ENCODE measurements around the gene KRT76. TPM values are rescaled to one million over a fixed set of nuclear protein-coding genes. Genes with fewer than 3 reads are reported as not detected.

Gene KRT76
- total RNA-seq, 1 experiment from 2014 or later = not detected

DNA sequence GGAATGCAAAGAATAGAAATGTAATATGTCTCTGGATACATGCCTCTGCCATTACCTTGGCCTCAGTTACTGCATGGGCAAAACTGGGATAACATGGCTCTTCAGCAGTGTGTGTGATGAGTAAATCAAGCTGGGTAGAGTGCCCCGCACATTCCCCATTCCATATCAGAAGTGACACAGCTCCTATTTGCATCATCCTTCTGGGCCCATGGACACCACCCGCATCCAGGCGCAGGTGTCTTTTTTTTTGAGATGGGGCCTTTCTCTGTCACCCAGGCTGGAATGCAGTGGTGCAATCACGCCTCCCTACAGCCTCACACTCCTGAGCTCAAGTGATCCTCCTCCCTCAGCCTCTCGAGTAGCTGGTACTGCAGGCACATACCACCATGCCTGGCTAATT lies 31.6 kb downstream of the KRT76 start:
- in situ Hi-C loops (cut with HindIII; ENCODE audit: low sequenced_read_pairs) = no loop called here

GRCh38 chr12:52744493-52745156 lies 32.5 kb downstream of the KRT76 start:
- DNase-seq (ENCODE audit: low spot score) = no peak
- in situ Hi-C loops (cut with HindIII; ENCODE audit: low sequenced_read_pairs) = no loop called here

More for the DNA sequence above, 31.6 kb downstream of the KRT76 start:
- DNase-seq (ENCODE audit: low spot score) = no peak

DNA sequence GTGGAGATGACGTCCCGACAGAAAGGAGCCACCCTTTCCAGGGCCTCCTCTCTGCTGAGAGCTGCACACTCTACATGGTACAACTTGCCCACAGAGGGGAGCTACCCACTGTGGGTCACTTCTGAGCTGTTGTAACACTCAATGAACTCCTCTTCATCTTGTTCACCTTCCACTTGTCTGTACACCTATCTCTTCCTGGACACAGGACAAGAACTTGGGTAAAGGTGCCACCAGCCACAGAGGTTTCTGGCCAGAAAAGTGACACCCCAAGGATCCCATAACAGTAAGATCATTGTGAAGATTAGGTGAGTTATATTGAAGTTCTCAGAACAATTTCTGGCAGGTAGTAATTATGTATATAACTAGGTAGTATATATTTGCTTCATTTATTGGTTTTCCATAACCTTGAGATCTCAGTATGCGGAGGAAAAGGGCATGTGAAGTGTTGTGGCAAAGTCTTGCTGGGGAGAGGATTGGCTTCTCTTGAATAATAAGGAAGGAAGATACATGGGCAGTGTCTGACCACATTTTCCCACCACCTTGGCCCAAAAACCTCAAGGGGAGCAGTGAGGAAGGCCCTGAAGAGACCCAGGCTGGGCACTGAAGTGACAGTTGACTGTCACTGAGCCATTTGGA lies 34.2 kb downstream of the KRT76 start:
- no peak for DNase-seq (ENCODE audit: low spot score)
- in situ Hi-C loops (cut with HindIII; ENCODE audit: low sequenced_read_pairs) = no loop called here

DNA sequence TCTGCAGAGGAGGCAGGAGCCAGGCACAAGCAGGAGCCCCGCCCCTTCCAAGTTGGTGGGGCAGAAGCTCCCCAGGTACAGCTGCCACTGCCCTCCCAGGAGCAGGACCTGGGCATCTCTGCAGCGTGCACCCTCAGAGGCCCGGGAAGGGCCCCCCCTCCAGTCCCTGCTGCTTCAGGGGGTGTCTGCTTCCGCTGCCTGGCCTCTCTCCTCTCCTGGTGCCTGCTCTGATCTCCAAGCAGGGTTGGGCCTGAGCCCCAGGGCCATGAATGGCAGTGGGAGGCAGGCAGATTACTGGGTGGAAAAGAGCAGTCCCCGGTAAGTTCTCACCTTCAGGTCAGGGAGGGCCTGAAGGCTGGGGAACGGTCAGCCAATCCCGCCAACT lies 35.0 kb downstream of the KRT76 start:
- in situ Hi-C loops (cut with HindIII; ENCODE audit: low sequenced_read_pairs) = no loop called here

GRCh38 chr12:52741375-52742195 lies 35.6 kb downstream of the KRT76 start:
- peak; percentile 1 for DNase-seq (ENCODE audit: low spot score)
- in situ Hi-C loops (cut with HindIII; ENCODE audit: low sequenced_read_pairs) = no loop called here

More for the DNA sequence above, 35.0 kb downstream of the KRT76 start:
- no peak for DNase-seq (ENCODE audit: low spot score)

DNA sequence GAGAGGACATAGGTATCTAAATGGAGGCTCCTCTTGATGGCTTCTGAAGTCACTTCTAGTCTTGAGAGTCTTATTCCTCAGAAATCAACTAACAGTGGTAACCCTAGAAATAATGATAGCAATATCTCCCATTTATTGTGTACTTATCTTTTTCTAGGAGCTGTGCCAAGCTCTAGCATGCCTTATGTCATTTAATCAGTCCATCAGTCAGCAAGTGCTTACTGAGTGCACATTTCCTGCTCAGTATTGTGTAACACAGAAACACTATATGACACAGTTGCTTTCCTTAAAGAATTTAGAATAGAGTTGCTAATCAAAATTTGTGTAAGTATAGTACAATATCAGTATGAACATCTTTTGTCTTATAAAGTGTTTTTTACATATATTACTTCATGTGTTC lies 36.6 kb downstream of the KRT76 start:
- in situ Hi-C loops (cut with HindIII; ENCODE audit: low sequenced_read_pairs) = no loop called here

DNA sequence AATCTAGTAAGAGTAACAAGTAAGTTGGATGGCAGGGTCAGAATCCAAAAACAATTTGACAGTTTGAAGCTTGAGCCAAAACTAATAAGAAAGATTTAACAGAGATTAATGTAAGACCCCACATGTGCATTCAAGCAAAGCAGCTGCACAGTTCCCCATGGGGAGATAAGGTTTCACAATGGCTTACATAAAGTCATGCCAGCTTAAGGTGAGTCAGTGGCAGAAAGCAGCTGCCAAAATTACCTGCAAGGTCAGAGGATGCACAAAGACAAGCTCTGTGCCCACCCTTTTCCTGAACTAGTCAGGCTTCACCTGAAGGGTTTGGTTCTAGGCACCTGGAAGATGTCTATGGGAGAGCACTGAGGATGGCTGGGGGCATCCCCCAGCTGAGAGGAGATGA lies 37.2 kb downstream of the KRT76 start:
- no peak for DNase-seq (ENCODE audit: low spot score)
- in situ Hi-C loops (cut with HindIII; ENCODE audit: low sequenced_read_pairs) = no loop called here

More for the DNA sequence above, 36.6 kb downstream of the KRT76 start:
- DNase-seq (ENCODE audit: low spot score) = no peak

DNA sequence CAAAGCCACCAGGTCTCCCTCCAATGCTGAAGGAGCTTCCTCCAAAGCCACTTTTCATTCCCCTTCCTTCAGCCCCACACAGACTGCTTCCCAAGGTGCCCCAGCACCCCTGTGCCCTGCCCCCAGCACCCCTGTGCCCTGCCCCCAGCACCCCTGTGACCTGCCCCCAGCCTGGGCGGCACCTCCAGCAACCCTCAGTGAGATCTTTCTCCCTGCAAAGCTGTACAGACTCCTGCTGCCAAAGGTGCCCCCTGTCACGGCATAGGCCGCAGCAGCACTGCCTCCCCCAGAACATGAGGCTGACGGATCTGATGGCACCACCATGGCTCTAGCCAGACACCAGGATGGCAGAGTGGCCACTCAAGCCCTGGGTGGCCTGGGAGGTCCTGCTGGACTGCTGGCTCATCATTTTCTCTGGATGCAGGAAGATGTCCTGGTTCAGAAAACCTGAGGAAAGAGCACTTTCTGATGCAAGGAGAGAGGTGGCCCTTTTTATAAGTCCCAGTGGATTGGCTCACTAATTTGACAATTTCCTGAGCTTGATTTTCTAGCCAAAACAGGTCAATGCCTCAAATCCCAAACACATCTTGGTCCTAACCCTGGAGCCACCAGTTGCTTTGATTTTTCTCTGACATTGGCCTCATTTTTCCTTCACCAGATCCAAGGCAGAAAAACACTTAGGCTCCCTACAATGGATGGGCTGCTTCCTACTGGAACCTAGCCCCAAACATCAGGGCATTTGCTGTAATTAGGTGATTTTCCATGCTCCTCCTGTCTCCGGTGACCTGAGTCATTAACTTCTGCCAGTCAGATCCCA lies 41.1 kb downstream of the KRT76 start:
- in situ Hi-C loops (cut with HindIII; ENCODE audit: low sequenced_read_pairs) = no loop called here
- no peak for DNase-seq (ENCODE audit: low spot score)

- in situ Hi-C loops (cut with HindIII; ENCODE audit: low sequenced_read_pairs) = no loop called here
- no peak for DNase-seq (ENCODE audit: low spot score)
Measured at GRCh38 chr12:52735106-52735505, 42.0 kb downstream of the KRT76 start.

- in situ Hi-C loops (cut with HindIII; ENCODE audit: low sequenced_read_pairs) = no loop called here
- no peak for DNase-seq (ENCODE audit: low spot score)
Measured at GRCh38 chr12:52730793-52731192, 46.4 kb downstream of the KRT76 start.

DNA sequence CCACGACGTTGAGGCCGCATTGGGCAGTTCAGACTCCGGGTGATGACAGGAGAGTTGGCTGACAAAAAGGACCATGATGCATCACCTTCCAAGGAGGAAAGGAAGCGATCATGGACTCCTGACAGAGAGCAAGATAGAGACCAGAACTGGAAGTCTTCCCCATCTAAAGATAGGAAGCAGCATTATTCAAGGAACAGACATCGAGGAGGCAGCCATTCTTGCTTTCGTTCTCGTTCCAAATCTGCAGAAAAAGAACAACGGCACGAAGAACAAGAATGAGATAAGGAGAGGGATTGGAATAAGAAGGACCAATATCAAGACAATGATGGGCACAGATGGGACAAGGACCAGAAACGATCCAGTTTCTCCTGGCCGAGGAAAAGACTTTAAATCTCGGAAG lies 46.8 kb downstream of the KRT76 start:
- in situ Hi-C loops (cut with HindIII; ENCODE audit: low sequenced_read_pairs) = no loop called here
- DNase-seq (ENCODE audit: low spot score) = no peak

DNA sequence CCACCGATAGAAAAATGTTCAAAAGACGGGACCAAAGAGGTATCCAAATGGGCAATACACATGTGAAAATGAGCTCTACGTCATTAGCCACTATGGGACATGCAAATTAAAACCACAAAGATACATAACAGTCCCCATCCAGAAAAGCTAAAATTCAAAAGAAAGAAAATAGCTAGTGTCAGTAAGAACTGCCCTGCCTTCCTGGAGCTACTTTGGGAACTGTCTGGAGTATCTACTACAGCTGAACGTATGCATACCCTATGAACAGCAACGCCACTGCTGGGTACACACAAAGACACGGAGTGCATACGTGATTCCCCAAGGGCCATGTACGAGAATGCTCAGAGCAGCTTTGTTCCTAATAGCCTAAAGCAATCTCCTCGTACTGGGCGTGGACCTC lies 48.0 kb downstream of the KRT76 start:
- no peak for DNase-seq (ENCODE audit: low spot score)
- in situ Hi-C loops (cut with HindIII; ENCODE audit: low sequenced_read_pairs) = no loop called here

GRCh38 chr12:52728374-52728773 lies 48.8 kb downstream of the KRT76 start:
- no peak for DNase-seq (ENCODE audit: low spot score)
- in situ Hi-C loops (cut with HindIII; ENCODE audit: low sequenced_read_pairs) = no loop called here

GRCh38 chr12:52727037-52727436 lies 50.1 kb downstream of the KRT76 start:
- in situ Hi-C loops (cut with HindIII; ENCODE audit: low sequenced_read_pairs) = no loop called here
- no peak for DNase-seq (ENCODE audit: low spot score)

DNA sequence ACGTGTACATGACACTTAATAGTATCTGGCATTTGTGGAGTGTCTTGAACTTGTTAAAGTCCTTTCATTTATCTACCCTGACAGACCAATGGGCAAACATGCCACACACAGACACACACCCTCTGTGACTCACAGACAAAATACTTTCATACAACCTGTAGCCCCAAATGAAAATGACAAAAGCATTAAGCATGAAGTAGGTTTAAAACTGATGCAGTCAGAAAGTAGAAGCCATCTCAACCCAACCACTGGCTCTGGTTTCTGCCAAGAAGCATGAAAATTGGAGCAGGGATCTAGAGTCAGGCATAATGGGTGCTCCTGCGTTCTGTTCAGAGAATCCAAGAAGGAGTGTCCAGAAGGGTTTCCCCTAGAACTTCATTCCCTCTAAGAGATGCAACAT lies 50.7 kb downstream of the KRT76 start:
- in situ Hi-C loops (cut with HindIII; ENCODE audit: low sequenced_read_pairs) = no loop called here
- no peak for DNase-seq (ENCODE audit: low spot score)

DNA sequence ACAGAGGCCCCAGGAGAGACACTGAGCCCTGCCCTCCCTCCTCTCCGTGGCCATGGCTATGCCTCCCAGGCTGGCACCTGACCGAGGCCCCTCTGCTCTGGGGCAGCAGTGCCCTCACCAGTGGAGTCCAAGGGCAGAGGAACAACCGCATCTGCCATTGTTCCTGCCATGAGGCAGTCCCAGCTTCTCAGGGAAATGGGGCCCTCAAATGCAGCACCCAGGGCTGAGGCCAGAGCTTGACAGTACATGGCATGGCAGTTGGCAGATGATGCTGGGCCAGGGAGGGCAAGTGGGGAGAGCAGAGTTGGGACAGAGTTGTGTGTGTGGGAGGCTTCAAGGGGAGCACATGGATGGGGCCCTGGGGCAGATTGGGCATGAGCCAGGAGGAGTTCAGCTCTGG lies 52.8 kb downstream of the KRT76 start:
- in situ Hi-C loops (cut with HindIII; ENCODE audit: low sequenced_read_pairs) = no loop called here
- no peak for DNase-seq (ENCODE audit: low spot score)

- DNase-seq (ENCODE audit: low spot score) = no peak
- in situ Hi-C loops (cut with HindIII; ENCODE audit: low sequenced_read_pairs) = no loop called here
Measured at GRCh38 chr12:52722680-52723079, 54.5 kb downstream of the KRT76 start.

DNA sequence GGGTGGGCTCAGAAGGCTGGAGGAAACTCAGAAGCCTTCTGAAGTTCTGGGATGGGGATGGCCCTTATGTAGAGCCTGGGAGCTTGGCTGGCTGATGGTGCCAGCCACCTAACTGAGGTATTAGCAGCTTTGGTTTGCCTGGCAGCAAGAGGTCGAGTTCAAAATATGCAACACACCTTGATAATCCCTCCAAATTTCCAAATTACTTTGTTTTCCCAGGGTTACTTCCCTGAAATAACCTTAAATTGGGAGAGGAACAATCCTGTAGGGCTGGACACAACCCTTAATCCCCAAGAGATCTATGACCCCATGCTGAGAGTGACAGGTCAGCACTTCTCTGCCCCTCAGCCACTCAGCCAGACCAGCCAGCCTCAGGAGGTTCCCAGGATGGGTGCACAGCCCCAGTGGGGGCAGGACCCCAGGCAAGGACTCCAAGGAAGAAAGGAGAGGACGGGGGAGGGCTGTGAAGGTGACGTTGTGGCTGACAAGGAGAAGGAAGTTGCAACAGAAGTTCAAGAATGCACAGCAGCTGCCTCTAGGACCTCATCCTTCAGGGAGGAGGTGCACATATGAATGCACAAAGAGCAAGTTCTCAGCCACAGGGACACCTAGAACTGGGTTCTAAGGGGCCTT lies 55.2 kb downstream of the KRT76 start:
- DNase-seq (ENCODE audit: low spot score) = no peak

DNA sequence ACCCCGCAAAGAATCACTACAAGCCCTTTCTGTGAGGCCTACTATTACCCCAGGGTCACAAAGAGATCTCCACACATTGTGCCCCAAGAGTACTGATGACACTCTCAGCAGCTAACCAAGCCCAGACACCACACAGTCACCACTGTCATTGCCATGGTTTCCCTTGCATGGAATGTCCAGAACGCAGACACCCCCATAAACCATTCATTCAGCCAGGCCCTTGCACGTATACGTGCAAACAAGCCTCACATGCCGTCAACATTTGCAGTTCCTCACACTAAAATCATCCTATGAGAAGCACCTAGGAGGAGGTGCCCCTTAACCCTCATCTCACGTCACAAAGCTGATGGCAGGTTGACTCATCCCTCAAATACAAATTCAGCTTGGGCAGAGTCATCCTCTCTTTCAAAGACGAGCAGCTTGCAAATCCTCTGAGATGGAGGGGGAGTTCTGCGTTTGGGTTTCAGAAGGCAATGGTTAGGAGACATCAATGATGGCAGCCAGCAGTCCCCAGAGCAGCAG lies 56.7 kb downstream of the KRT76 start:
- no peak for DNase-seq (ENCODE audit: low spot score)
- in situ Hi-C loops (cut with HindIII; ENCODE audit: low sequenced_read_pairs) = no loop called here

More for the DNA sequence above, 55.2 kb downstream of the KRT76 start:
- in situ Hi-C loops (cut with HindIII; ENCODE audit: low sequenced_read_pairs) = no loop called here

Measured in G401 (cell line).